Measurements from ENCODE around the gene RASSF8.

The RASSF8 gene

GRCh38 chr12:26014085-26014484, 55.6 kb downstream of the RASSF8 start:
- H3K36me3 ChIP-seq (ENCODE audit: insufficient read depth, low read length), result no peaks in the 10 kb centered on the region
- no peaks in the 10 kb centered on the region for H3K9me3 ChIP-seq (ENCODE audit: control insufficient read depth, insufficient read depth, low read length)
- no peak overlapping the region for H3K9ac ChIP-seq (ENCODE audit: low read depth, low read length)
- H3K4me1 ChIP-seq (ENCODE audit: insufficient read depth, low read length), result peaks cover 29% of the 10 kb centered on the region

- no peak overlapping the region for H3K9ac ChIP-seq (ENCODE audit: low read depth, low read length)
- no peaks in the 10 kb centered on the region for H3K36me3 ChIP-seq (ENCODE audit: insufficient read depth, low read length)
- no peaks in the 10 kb centered on the region for H3K9me3 ChIP-seq (ENCODE audit: control insufficient read depth, insufficient read depth, low read length)
- peaks cover 21% of the 10 kb centered on the region for H3K4me1 ChIP-seq (ENCODE audit: insufficient read depth, low read length)
Measured at GRCh38 chr12:26016516-26016915, 58.0 kb downstream of the RASSF8 start.

GRCh38 chr12:26017484-26018211, 59.2 kb downstream of the RASSF8 start:
- Histone ChIP-seq H3K9me3 (ENCODE audit: control insufficient read depth, insufficient read depth, low read length) (no peaks in the 10 kb centered on the region), H3K36me3 (ENCODE audit: insufficient read depth, low read length) (no peaks in the 10 kb centered on the region), H3K4me1 (ENCODE audit: insufficient read depth, low read length) (peaks cover 25% of the 10 kb centered on the region), H3K9ac (ENCODE audit: low read depth, low read length) (no peak overlapping the region)

GRCh38 chr12:26018926-26019325, 60.4 kb downstream of the RASSF8 start:
- Histone ChIP-seq H3K36me3 (ENCODE audit: insufficient read depth, low read length) (no peaks in the 10 kb centered on the region), H3K9ac (ENCODE audit: low read depth, low read length) (no peak overlapping the region), H3K4me1 (ENCODE audit: insufficient read depth, low read length) (peaks cover 25% of the 10 kb centered on the region), H3K9me3 (ENCODE audit: control insufficient read depth, insufficient read depth, low read length) (no peaks in the 10 kb centered on the region)

- H3K9me3 ChIP-seq (ENCODE audit: control insufficient read depth, insufficient read depth, low read length), result no peaks in the 10 kb centered on the region
- H3K9ac ChIP-seq (ENCODE audit: low read depth, low read length), result no peak overlapping the region
- peaks cover 10% of the 10 kb centered on the region for H3K4me1 ChIP-seq (ENCODE audit: insufficient read depth, low read length)
- no peaks in the 10 kb centered on the region for H3K36me3 ChIP-seq (ENCODE audit: insufficient read depth, low read length)
Measured at GRCh38 chr12:26021534-26021933, 63.1 kb downstream of the RASSF8 start.

GRCh38 chr12:26022043-26022442, 63.6 kb downstream of the RASSF8 start:
- H3K9me3 ChIP-seq (ENCODE audit: control insufficient read depth, insufficient read depth, low read length), result no peaks in the 10 kb centered on the region
- H3K4me1 ChIP-seq (ENCODE audit: insufficient read depth, low read length), result peaks cover 8% of the 10 kb centered on the region
- H3K9ac ChIP-seq (ENCODE audit: low read depth, low read length), result no peak overlapping the region
- H3K36me3 ChIP-seq (ENCODE audit: insufficient read depth, low read length), result no peaks in the 10 kb centered on the region

- no peaks in the 10 kb centered on the region for H3K9me3 ChIP-seq (ENCODE audit: control insufficient read depth, insufficient read depth, low read length)
- no peaks in the 10 kb centered on the region for H3K36me3 ChIP-seq (ENCODE audit: insufficient read depth, low read length)
- H3K4me1 ChIP-seq (ENCODE audit: insufficient read depth, low read length), result peaks cover 7% of the 10 kb centered on the region
- no peak overlapping the region for H3K9ac ChIP-seq (ENCODE audit: low read depth, low read length)
Measured at GRCh38 chr12:26026713-26027112, 68.2 kb downstream of the RASSF8 start.

- Histone ChIP-seq H3K9me3 (ENCODE audit: control insufficient read depth, insufficient read depth, low read length) (no peaks in the 10 kb centered on the region), H3K4me1 (ENCODE audit: insufficient read depth, low read length) (peaks cover 5% of the 10 kb centered on the region), H3K36me3 (ENCODE audit: insufficient read depth, low read length) (no peaks in the 10 kb centered on the region)
Measured at GRCh38 chr12:26027401-26027800, 68.9 kb downstream of the RASSF8 start.

GRCh38 chr12:26028953-26029735, 70.7 kb downstream of the RASSF8 start:
- Histone ChIP-seq H3K36me3 (ENCODE audit: insufficient read depth, low read length) (no peaks in the 10 kb centered on the region), H3K9ac (ENCODE audit: low read depth, low read length) (no peak overlapping the region), H3K9me3 (ENCODE audit: control insufficient read depth, insufficient read depth, low read length) (no peaks in the 10 kb centered on the region), H3K4me1 (ENCODE audit: insufficient read depth, low read length) (peaks cover 5% of the 10 kb centered on the region)

More at GRCh38 chr12:26027401-26027800, 68.9 kb downstream of the RASSF8 start:
- H3K9ac ChIP-seq (ENCODE audit: low read depth, low read length), result no peak overlapping the region

GRCh38 chr12:26029736-26030022, 71.2 kb downstream of the RASSF8 start:
- Histone ChIP-seq H3K4me1 (ENCODE audit: insufficient read depth, low read length) (peaks cover 5% of the 10 kb centered on the region), H3K36me3 (ENCODE audit: insufficient read depth, low read length) (no peaks in the 10 kb centered on the region), H3K9ac (ENCODE audit: low read depth, low read length) (no peak overlapping the region), H3K9me3 (ENCODE audit: control insufficient read depth, insufficient read depth, low read length) (no peaks in the 10 kb centered on the region)

GRCh38 chr12:26030371-26030770, 71.9 kb downstream of the RASSF8 start:
- peaks cover 5% of the 10 kb centered on the region for H3K4me1 ChIP-seq (ENCODE audit: insufficient read depth, low read length)
- no peak overlapping the region for H3K9ac ChIP-seq (ENCODE audit: low read depth, low read length)
- H3K9me3 ChIP-seq (ENCODE audit: control insufficient read depth, insufficient read depth, low read length), result no peaks in the 10 kb centered on the region
- H3K36me3 ChIP-seq (ENCODE audit: insufficient read depth, low read length), result no peaks in the 10 kb centered on the region

- Histone ChIP-seq H3K9ac (ENCODE audit: low read depth, low read length) (no peak overlapping the region), H3K4me1 (ENCODE audit: insufficient read depth, low read length) (peaks cover 5% of the 10 kb centered on the region), H3K36me3 (ENCODE audit: insufficient read depth, low read length) (no peaks in the 10 kb centered on the region), H3K9me3 (ENCODE audit: control insufficient read depth, insufficient read depth, low read length) (no peaks in the 10 kb centered on the region)
Measured at GRCh38 chr12:26031318-26031717, 72.8 kb downstream of the RASSF8 start.

- peaks cover 5% of the 10 kb centered on the region for H3K4me1 ChIP-seq (ENCODE audit: insufficient read depth, low read length)
- no peaks in the 10 kb centered on the region for H3K9me3 ChIP-seq (ENCODE audit: control insufficient read depth, insufficient read depth, low read length)
- no peaks in the 10 kb centered on the region for H3K36me3 ChIP-seq (ENCODE audit: insufficient read depth, low read length)
- H3K9ac ChIP-seq (ENCODE audit: low read depth, low read length), result no peak overlapping the region
Measured at GRCh38 chr12:26031827-26032226, 73.3 kb downstream of the RASSF8 start.

- Histone ChIP-seq H3K4me1 (ENCODE audit: insufficient read depth, low read length) (peaks cover 5% of the 10 kb centered on the region), H3K36me3 (ENCODE audit: insufficient read depth, low read length) (no peaks in the 10 kb centered on the region), H3K9ac (ENCODE audit: low read depth, low read length) (no peak overlapping the region), H3K9me3 (ENCODE audit: control insufficient read depth, insufficient read depth, low read length) (no peaks in the 10 kb centered on the region)
Measured at GRCh38 chr12:26032290-26032689, 73.8 kb downstream of the RASSF8 start.

GRCh38 chr12:26032719-26033241, 74.3 kb downstream of the RASSF8 start:
- H3K9me3 ChIP-seq (ENCODE audit: control insufficient read depth, insufficient read depth, low read length), result no peaks in the 10 kb centered on the region
- H3K9ac ChIP-seq (ENCODE audit: low read depth, low read length), result no peak overlapping the region
- peaks cover 5% of the 10 kb centered on the region for H3K4me1 ChIP-seq (ENCODE audit: insufficient read depth, low read length)
- no peaks in the 10 kb centered on the region for H3K36me3 ChIP-seq (ENCODE audit: insufficient read depth, low read length)
